B cell (primary cell): ENCODE data around the gene RAB3B. TPM values are rescaled to one million over a fixed set of nuclear protein-coding genes. Genes with fewer than 3 reads are reported as not detected.
"Not testable (repeated sequence)": the region's sequence is repeated elsewhere in the genome, so short reads cannot be mapped to it uniquely, and the experiment has no call there.

ENCODE experiments used
- ATAC-seq: fragments of 200-7000 bp; cut with Tn5 transposase; one replicate; pipeline ENCODE4 v1.10.0; 2021; ENCODE audit warnings: low read depth, mild to moderate bottlenecking, moderate number of reproducible peaks, moderate library complexity
- CTCF ChIA-PET: fragments of 350-600 bp; sonication (Branson Sonifier 250); formaldehyde crosslinking; loops from one replicate; lab custom pipeline; 2021; ENCODE audit warnings: antibody characterized with exemption, inconsistent platforms; lab: Charles Lee
- POLR2A ChIA-PET: fragments of 350-600 bp; sonication (Branson Sonifier 250); formaldehyde crosslinking; loops from one replicate; lab custom pipeline; 2021; ENCODE audit warnings: antibody characterized with exemption; lab: Charles Lee
- DNase-seq: peaks from one replicate; pipeline ENCODE4 v3.0.0; 2013
- H2AFZ ChIP-seq: 2 replicates; pipeline ENCODE4 v1.6.1; 2012; ENCODE audit warnings: mild to moderate bottlenecking, low read depth, low read length; ENCODE audit not compliant: insufficient read depth, poor library complexity, severe bottlenecking
- H3K27ac ChIP-seq, 2 donors: 1 replicate in 1 of 2; 2 replicates in 1 of 2; pipeline ENCODE4 v1.5.1; 2012 to 2013; ENCODE audit warnings: low read length in 2 of 2, mild to moderate bottlenecking in 2 of 2, moderate library complexity in 1 of 2
- H3K27me3 ChIP-seq, 4 experiments: fragments of 200-600 bp in 1 of 4; sonication (generic) in 1 of 4; replicated peaks in 1 of 4; 1 replicate in 2 of 4; 2 replicates in 2 of 4; pipeline versions ENCODE4 v1.6.1 to v1.7.0; 2013 to 2016; ENCODE audit warnings: low read length in 3 of 4, mild to moderate bottlenecking in 2 of 4, mixed read lengths in 1 of 4, moderate library complexity in 1 of 4; ENCODE audit not compliant: insufficient read depth in 4 of 4, control insufficient read depth in 3 of 4; ENCODE audit errors: control extremely low read depth in 1 of 4
- H3K36me3 ChIP-seq, 2 experiments: replicated peaks in 1 of 2; 1 replicate in 1 of 2; 2 replicates in 1 of 2; pipeline versions ENCODE4 v1.6.1 to v1.7.1; 2013; ENCODE audit warnings: low read length in 1 of 2; ENCODE audit not compliant: insufficient read depth in 2 of 2, control insufficient read depth in 1 of 2; ENCODE audit errors: control extremely low read depth in 1 of 2, extremely low read depth in 1 of 2
- H3K4me1 ChIP-seq, 2 donors: fragments of 200-600 bp in 1 of 2; sonication (generic) in 1 of 2; 1 replicate in 1 of 2; 2 replicates in 1 of 2; pipeline versions ENCODE4 v1.5.1 to v1.6.1; 2013 to 2017; ENCODE audit warnings: low read length in 2 of 2; ENCODE audit not compliant: control insufficient read depth in 2 of 2, insufficient read depth in 2 of 2
- H3K4me2 ChIP-seq: replicated peaks from 2 replicates; pipeline ENCODE3; 2012; ENCODE audit warnings: mild to moderate bottlenecking, low read depth, low read length; ENCODE audit not compliant: poor library complexity, severe bottlenecking
- H3K4me3 ChIP-seq, 5 experiments: fragments of 200-600 bp in 1 of 5; sonication (generic) in 1 of 5; 1 replicate in 3 of 5; 2 replicates in 2 of 5; pipeline versions ENCODE4 v1.5.1 to v1.7.0; 2011 to 2016; ENCODE audit warnings: low read length in 4 of 5, mild to moderate bottlenecking in 4 of 5, low read depth in 2 of 5, control low read depth in 1 of 5, moderate library complexity in 1 of 5; ENCODE audit not compliant: insufficient read depth in 1 of 5; ENCODE audit errors: control extremely low read depth in 1 of 5, extremely low read depth in 1 of 5
- H3K79me2 ChIP-seq: fragments of 200-600 bp; sonication (generic); one replicate; pipeline ENCODE4 v1.6.0; 2016; ENCODE audit warnings: low read length; ENCODE audit not compliant: control insufficient read depth, insufficient read depth
- H3K9ac ChIP-seq: fragments of 200-600 bp; sonication (generic); 2 replicates; pipeline ENCODE4 v1.6.1; 2017; ENCODE audit warnings: mild to moderate bottlenecking, low read length, moderate library complexity
- H3K9me3 ChIP-seq, 3 donors: one replicate each; pipeline versions ENCODE4 v1.6.1 to v1.7.1; 2013; ENCODE audit warnings: low read length in 2 of 3; ENCODE audit not compliant: control insufficient read depth in 2 of 3, insufficient read depth in 1 of 3; ENCODE audit errors: control extremely low read depth in 1 of 3
- H4K20me1 ChIP-seq: 2 replicates; pipeline ENCODE4 v1.6.0; 2012; ENCODE audit warnings: mild to moderate bottlenecking, low read length; ENCODE audit not compliant: insufficient read depth, control insufficient read depth, poor library complexity, severe bottlenecking
- H3K27ac Mint-ChIP-seq: one replicate; pipeline ENCODE4 v1.8.0; 2021; ENCODE audit warnings: mixed read lengths
- H3K27me3 Mint-ChIP-seq: one replicate; pipeline ENCODE4 v1.8.0; 2021; ENCODE audit warnings: mixed read lengths
- H3K4me1 Mint-ChIP-seq: one replicate; pipeline ENCODE4 v1.8.0; 2021; ENCODE audit warnings: mixed read lengths
- H3K4me3 Mint-ChIP-seq: one replicate; pipeline ENCODE4 v1.8.0; 2021; ENCODE audit warnings: mixed read lengths
- H3K9me3 Mint-ChIP-seq: one replicate; pipeline ENCODE4 v1.8.0; 2022; ENCODE audit warnings: mixed read lengths; ENCODE audit not compliant: insufficient read depth
- EZH2 ChIP-seq: IDR thresholded peaks from 2 replicates; pipeline ENCODE4 v1.6.1; 2012; ENCODE audit warnings: borderline replicate concordance, low read depth, mild to moderate bottlenecking, moderate library complexity, low read length; ENCODE audit not compliant: insufficient read depth, poor library complexity, severe bottlenecking
- WGBS: methylation state at CpG from one replicate; pipeline ENCODE4 v1.1.5; 2013; ENCODE audit warnings: missing lambda C conversion rate; ENCODE audit not compliant: insufficient coverage; 5-methylcytosine and 5-hydroxymethylcytosine counted together
- intact Hi-C: fragments of 100-400 bp; cut with micrococcal nuclease; formaldehyde crosslinking; loops from one replicate; pipeline ENCODE4 v1.10.0; 2022
- polyA plus RNA-seq: library from polyadenylated mRNA; depleted of rRNA; stranded (reverse); fragments of >200 nt; gene quantifications from 2 replicates; pipeline ENCODE4 v1.2.3, GENCODE V29; 2012
- total RNA-seq, 2 donors: library from RNA; stranded (reverse); fragments of 120-200 nt in 1 of 2; gene quantifications; 1 replicate in 1 of 2; 2 replicates in 1 of 2; pipeline versions ENCODE4 v1.2.3 to v1.2.4, GENCODE V29; 2013 to 2022
- TF ChIP-seq, protein P1 (sequence below): fragments of 200-600 bp; IDR thresholded peaks from one replicate; pipeline ENCODE4 v1.8.0; 2022; ENCODE audit warnings: antibody characterized with exemption, mild to moderate bottlenecking

Gene RAB3B
- total and polyA plus RNA-seq, 2 donors (not counting 1 experiment from before 2014, with no cell fraction given), result 0.02 TPM; not detected in 1

DNA sequence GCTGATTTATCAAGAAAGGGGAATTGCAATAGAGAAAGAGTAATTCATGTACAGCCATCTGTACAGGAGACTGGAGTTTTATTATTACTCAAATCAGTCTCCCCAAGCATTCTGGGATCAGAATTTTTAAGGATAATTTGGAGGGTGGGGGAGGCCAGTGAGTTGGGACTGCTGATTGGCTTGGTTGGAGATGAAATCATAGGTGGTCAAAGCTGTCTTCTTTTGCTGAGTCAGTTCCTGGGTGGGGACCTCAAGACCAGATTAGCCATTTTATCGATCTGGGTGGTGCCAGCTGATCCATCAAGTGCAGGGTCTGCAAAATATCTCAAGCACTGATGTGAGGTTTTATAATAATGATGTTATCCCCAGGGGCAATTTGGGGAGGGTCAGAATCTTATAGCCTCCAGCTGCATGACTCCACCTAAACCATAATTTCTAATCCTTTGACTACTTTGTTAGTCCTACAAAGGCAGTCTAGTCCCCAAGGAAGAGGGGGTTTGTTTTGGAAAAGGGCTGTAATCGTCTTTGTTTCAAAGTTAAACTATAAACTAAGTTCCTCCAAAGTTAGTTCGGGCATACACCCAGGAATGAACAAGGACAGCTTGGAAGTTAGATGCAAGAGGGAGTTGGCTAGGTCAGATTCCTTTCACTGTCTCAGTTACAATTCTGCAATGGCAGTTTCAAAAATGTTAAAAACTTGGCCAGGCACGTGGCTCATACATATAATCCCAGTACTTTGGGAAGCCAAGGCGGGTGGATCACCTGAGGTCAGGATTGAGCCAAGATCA lies 16.9 kb upstream of the RAB3B start:
- no peak for DNase-seq
- ChIA-PET POLR2A (no interaction called here), CTCF (interaction anchor here (1.5 kb wide), 1 partner anchor 110 kb away, joined by 6 read pairs; no protein-coding TSS in a partner anchor)
- Histone ChIP-seq H3K4me3 (no peak overlapping the region), H2AFZ (no peak overlapping the region), H3K79me2 (no peaks in the 10 kb centered on the region), H3K4me2 (no peak overlapping the region), H3K27me3 (peaks cover 0 to 11% (median 0%) of the 10 kb centered on the region in 4 experiments), H3K9me3 (no peaks in the 10 kb centered on the region), H3K36me3 (no peaks in the 10 kb centered on the region), H4K20me1 (no peaks in the 10 kb centered on the region), H3K4me1 (no peaks in the 10 kb centered on the region), H3K27ac (no peak overlapping the region), H3K9ac (no peak overlapping the region)
- Mint-ChIP-seq H3K9me3 (no peaks in the 10 kb centered on the region), H3K4me3 (no peak overlapping the region), H3K27ac (no peak overlapping the region), H3K27me3 (peaks cover 26% of the 10 kb centered on the region), H3K4me1 (no peaks in the 10 kb centered on the region)
- 77% methylated on average over 2 of the region's 5 CpGs for WGBS
- ATAC-seq, result no peak
- intact Hi-C loops, result no loop called here
- no peak for TF ChIP-seq EZH2
- TF ChIP-seq, protein P1, sequence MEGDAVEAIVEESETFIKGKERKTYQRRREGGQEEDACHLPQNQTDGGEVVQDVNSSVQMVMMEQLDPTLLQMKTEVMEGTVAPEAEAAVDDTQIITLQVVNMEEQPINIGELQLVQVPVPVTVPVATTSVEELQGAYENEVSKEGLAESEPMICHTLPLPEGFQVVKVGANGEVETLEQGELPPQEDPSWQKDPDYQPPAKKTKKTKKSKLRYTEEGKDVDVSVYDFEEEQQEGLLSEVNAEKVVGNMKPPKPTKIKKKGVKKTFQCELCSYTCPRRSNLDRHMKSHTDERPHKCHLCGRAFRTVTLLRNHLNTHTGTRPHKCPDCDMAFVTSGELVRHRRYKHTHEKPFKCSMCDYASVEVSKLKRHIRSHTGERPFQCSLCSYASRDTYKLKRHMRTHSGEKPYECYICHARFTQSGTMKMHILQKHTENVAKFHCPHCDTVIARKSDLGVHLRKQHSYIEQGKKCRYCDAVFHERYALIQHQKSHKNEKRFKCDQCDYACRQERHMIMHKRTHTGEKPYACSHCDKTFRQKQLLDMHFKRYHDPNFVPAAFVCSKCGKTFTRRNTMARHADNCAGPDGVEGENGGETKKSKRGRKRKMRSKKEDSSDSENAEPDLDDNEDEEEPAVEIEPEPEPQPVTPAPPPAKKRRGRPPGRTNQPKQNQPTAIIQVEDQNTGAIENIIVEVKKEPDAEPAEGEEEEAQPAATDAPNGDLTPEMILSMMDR, result no peak

DNA sequence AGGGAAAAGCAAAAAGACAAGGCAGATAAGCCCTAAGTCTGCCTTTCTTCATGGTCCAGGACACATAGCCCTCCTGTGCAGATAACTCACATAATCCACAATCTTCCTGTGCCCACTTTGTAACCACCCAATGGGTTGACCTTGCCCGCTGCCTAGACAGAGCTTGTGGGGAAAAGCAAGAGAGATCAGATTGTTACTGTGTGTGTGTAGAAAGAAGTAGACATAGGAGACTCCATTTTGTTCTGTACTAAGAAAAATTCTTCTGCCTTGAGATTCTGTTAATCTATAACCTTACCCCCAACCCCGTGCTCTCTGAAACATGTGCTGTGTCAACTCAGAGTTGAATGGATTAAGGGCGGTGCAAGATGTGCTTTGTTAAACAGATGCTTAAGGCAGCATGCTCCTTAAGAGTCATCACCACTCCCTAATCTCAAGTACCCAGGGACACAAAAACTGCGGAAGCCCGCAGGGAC lies 15.6 kb upstream of the RAB3B start:
- H3K27me3 ChIP-seq, result peaks cover 0 to 11% (median 0%) of the 10 kb centered on the region in 4 experiments
- DNase-seq, H3K4me3 Mint-ChIP-seq, H3K4me2 ChIP-seq, H3K36me3 ChIP-seq, H3K4me1 Mint-ChIP-seq, H3K9me3 ChIP-seq, H3K9ac ChIP-seq, intact Hi-C loops, H2AFZ ChIP-seq, H3K79me2 ChIP-seq, H3K4me3 ChIP-seq, H3K9me3 Mint-ChIP-seq, ATAC-seq, H4K20me1 ChIP-seq, POLR2A ChIA-PET, H3K27ac ChIP-seq, H3K4me1 ChIP-seq, H3K27ac Mint-ChIP-seq: not testable (repeated sequence)
- CTCF ChIA-PET, result interaction anchor here (3.2 kb wide), 1 partner anchor 109 kb away, joined by 20 read pairs; no protein-coding TSS in a partner anchor
- no CpG with 5 or more reads among the region's 5 CpGs for WGBS
- peaks cover 28% of the 10 kb centered on the region for H3K27me3 Mint-ChIP-seq

DNA sequence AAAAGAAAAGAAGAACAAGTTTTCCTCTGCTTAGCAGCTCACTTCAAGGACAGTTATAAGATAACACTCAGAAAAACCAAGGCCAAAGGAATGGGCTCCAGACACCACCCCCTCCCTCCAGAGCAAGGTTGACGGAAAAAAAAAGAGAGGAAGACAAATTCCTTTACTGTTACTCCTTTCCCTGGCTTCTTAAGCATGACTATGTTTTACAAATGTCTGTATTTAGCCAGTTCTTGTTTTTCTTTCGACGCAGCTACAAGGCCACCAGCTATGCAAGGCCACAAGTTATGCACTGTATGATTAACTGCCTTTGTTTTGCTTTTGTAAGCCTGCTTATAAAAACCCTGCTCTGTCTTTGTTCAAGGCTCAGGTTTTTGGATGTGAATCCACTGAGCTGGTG lies 15.0 kb upstream of the RAB3B start:
- ATAC-seq, H4K20me1 ChIP-seq, H3K9ac ChIP-seq, DNase-seq, H3K4me3 ChIP-seq, H3K79me2 ChIP-seq, intact Hi-C loops, H3K27ac ChIP-seq, H3K27ac Mint-ChIP-seq, H3K9me3 Mint-ChIP-seq, H3K4me1 Mint-ChIP-seq, H3K4me2 ChIP-seq, H3K36me3 ChIP-seq, H2AFZ ChIP-seq, POLR2A ChIA-PET, H3K4me1 ChIP-seq, H3K9me3 ChIP-seq, H3K4me3 Mint-ChIP-seq: not testable (repeated sequence)
- peaks cover 28% of the 10 kb centered on the region for H3K27me3 Mint-ChIP-seq
- WGBS, result 70% methylated on average over 2 of the region's 3 CpGs
- CTCF ChIA-PET, result interaction anchor here (3.2 kb wide), 1 partner anchor 108 kb away, joined by 20 read pairs; no protein-coding TSS in a partner anchor
- H3K27me3 ChIP-seq, result peaks cover 0 to 11% (median 0%) of the 10 kb centered on the region in 4 experiments
